Activated naive CD4-positive, alpha-beta T cell treated with anti-CD3 and anti-CD28 coated beads for 36 hours (primary cell): Measurements from ENCODE around the gene ST8SIA1. TPM values are rescaled to one million over a fixed set of nuclear protein-coding genes. Genes with fewer than 3 reads are reported as not detected.
A peak's percentile ranks its signal among the peaks of the same experiment; 100 is the strongest.

ENCODE experiments used
- CTCF ChIA-PET: fragments of 350-600 bp; sonication (Branson Sonifier 250); formaldehyde crosslinking; loops from one replicate; lab custom pipeline; 2021; ENCODE audit warnings: antibody characterized with exemption; lab: Charles Lee
- DNase-seq: peaks from one replicate; pipeline ENCODE4 v3.0.0-alpha.2; 2020
- H3K27ac Mint-ChIP-seq: one replicate; pipeline ENCODE4 v1.8.0; 2021; ENCODE audit warnings: mild to moderate bottlenecking, mixed read lengths
- H3K27me3 Mint-ChIP-seq: one replicate; pipeline ENCODE4 v1.8.0; 2021; ENCODE audit warnings: low read depth, mixed read lengths
- H3K36me3 Mint-ChIP-seq: one replicate; pipeline ENCODE4 v1.8.0; 2021; ENCODE audit warnings: low read depth, mixed read lengths
- H3K4me1 Mint-ChIP-seq: one replicate; pipeline ENCODE4 v1.8.0; 2021; ENCODE audit warnings: low read depth, mixed read lengths
- H3K4me3 Mint-ChIP-seq: one replicate; pipeline ENCODE4 v1.8.0; 2021; ENCODE audit warnings: mild to moderate bottlenecking, moderate library complexity, mixed read lengths
- H3K9me3 Mint-ChIP-seq: one replicate; pipeline ENCODE4 v1.8.0; 2021; ENCODE audit warnings: mixed read lengths
- intact Hi-C: fragments of 100-400 bp; cut with micrococcal nuclease; formaldehyde crosslinking; loops from one replicate; pipeline ENCODE4 v1.15.1; 2023
- total RNA-seq, 2 experiments: library from RNA; stranded (reverse); gene quantifications; one replicate each; pipeline ENCODE4 v1.2.3, GENCODE V29; 2021

The ST8SIA1 gene
- total RNA-seq, 2 experiments from 2014 or later, result 0.84 to 1.7 TPM

DNA sequence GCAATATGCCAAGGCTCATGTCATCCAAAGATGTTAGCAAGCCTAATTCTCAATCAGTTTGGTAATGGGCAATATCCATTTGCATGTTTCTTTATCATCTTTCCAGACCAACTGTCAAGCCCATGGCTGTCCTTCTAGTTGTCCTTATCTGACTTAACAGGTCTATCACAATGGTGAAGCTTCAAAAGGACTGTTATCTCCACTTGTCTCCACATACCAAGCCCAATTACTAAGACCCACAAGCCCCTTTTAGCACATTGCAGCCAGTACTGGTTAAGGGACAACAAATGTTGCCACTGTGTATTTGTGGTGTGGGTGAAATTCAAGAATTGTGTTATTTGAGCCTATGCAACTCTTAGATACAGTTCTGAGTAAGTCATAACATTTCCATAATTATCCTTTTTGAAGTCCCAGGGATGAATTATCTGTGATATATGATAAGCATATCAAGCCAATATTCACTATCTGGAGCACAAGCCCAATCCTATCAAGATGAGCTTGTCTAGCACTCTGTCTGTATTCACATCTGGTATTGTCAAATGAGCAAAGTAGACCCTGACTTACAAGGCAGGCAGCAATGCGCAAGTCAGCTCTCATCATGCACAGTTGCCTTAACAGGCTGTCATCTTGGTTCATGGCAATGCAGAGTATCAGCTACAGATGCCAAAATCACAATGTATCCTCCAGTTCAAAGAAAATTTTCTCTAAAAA is 19.3 kb upstream of the ST8SIA1 start:
- no peaks in the 10 kb centered on the region for H3K27me3 Mint-ChIP-seq

GRCh38 chr12:22350886-22351285 is 16.4 kb upstream of the ST8SIA1 start:
- CTCF ChIA-PET, result no interaction called here
- Mint-ChIP-seq H3K27me3 (no peaks in the 10 kb centered on the region), H3K4me1 (no peaks in the 10 kb centered on the region), H3K9me3 (peaks cover 4% of the 10 kb centered on the region), H3K4me3 (no peak overlapping the region), H3K36me3 (no peaks in the 10 kb centered on the region), H3K27ac (no peak overlapping the region)
- no peak for DNase-seq
- intact Hi-C loops, result no loop called here

More for the DNA sequence above, 19.3 kb upstream of the ST8SIA1 start:
- Mint-ChIP-seq H3K27ac (no peak overlapping the region), H3K4me1 (no peaks in the 10 kb centered on the region), H3K4me3 (no peak overlapping the region), H3K9me3 (no peaks in the 10 kb centered on the region), H3K36me3 (no peaks in the 10 kb centered on the region)
- intact Hi-C loops, result no loop called here
- CTCF ChIA-PET, result no interaction called here
- DNase-seq, result no peak

- H3K9me3 Mint-ChIP-seq, result peaks cover 4% of the 10 kb centered on the region
- no peaks in the 10 kb centered on the region for H3K36me3 Mint-ChIP-seq
- CTCF ChIA-PET, result interaction anchor here (1.1 kb wide), 1 partner anchor 13 kb away, joined by 3 read pairs; no protein-coding TSS in a partner anchor
- no peak for DNase-seq
- H3K27me3 Mint-ChIP-seq, result no peaks in the 10 kb centered on the region
- no peak overlapping the region for H3K27ac Mint-ChIP-seq
- H3K4me1 Mint-ChIP-seq, result no peaks in the 10 kb centered on the region
- no peak overlapping the region for H3K4me3 Mint-ChIP-seq
- intact Hi-C loops, result no loop called here
These were observed 13.7 kb upstream of the ST8SIA1 start for GRCh38 chr12:22348208-22348607.

DNA sequence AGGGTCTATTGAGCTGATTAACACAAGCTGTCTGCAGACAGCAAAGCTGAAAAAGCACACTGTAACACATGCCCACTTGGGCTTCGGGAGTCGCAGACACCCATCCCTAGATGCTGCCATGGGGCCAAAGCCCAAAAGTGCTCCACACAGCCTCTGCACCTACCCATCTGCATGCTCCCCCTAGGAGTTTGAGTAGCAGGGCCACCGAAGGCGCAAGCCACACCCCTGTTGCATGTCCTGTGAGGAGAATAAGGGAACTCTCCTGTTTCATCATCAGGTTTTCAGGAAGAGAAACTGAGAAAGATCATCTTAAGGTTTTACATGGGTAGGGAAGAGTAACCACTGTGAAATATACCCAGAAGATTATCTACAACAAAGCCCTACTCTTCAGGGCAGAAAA is 5.6 kb upstream of the ST8SIA1 start:
- DNase-seq, result no peak
- Mint-ChIP-seq H3K4me3 (no peak overlapping the region), H3K27ac (no peak overlapping the region), H3K27me3 (peaks cover 5% of the 10 kb centered on the region), H3K36me3 (no peaks in the 10 kb centered on the region), H3K4me1 (peaks cover 3% of the 10 kb centered on the region), H3K9me3 (peaks cover 7% of the 10 kb centered on the region)
- intact Hi-C loops, result no loop called here
- CTCF ChIA-PET, result no interaction called here

DNA sequence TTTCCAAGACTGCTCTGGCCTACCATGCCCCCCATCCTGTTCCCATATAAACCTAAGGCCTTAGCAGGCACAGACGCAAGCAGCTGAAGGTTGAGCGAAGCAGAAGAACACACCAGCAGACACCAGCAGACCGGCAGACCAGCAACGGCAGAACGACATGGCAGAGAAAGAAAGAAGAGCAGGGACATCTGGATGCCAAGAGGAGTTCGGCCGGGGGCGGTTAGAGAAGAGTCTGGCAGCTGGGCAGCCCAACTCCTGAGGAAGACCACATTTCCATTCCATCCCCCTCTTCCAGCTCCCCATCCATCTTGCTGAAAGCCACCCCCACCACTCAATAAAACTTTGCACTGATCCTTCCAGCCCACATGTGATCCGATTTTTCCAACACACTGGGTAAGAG is 5.2 kb upstream of the ST8SIA1 start:
- intact Hi-C loops, result loop anchor here (5.0 to 10.0 kb wide), 2 partner anchors 147 to 565 kb away; partner anchors contain the start of gene KCNJ8

GRCh38 chr12:22335794-22336166 is 1.3 kb upstream of the ST8SIA1 start:
- CTCF ChIA-PET, result interaction anchor here (0.6 to 3.2 kb wide), 19 partner anchors 12 to 328 kb away, joined by 3 to 23 read pairs (median 5); partner anchors contain the start of gene CMAS
- Mint-ChIP-seq H3K4me1 (peaks cover 14% of the 10 kb centered on the region), H3K27ac (no peak overlapping the region), H3K4me3 (peak overlapping the region; percentile 44), H3K9me3 (no peaks in the 10 kb centered on the region), H3K36me3 (no peaks in the 10 kb centered on the region), H3K27me3 (peaks cover 23% of the 10 kb centered on the region)
- intact Hi-C loops, result loop anchor here (1.0 to 10.0 kb wide), 11 partner anchors 47 to 639 kb away; partner anchors contain the start of gene KCNJ8
- no peak for DNase-seq

More for the DNA sequence above, 5.2 kb upstream of the ST8SIA1 start:
- Mint-ChIP-seq H3K27me3 (peaks cover 9% of the 10 kb centered on the region), H3K9me3 (peaks cover 7% of the 10 kb centered on the region), H3K4me3 (no peak overlapping the region), H3K4me1 (peaks cover 3% of the 10 kb centered on the region), H3K36me3 (no peaks in the 10 kb centered on the region), H3K27ac (no peak overlapping the region)
- CTCF ChIA-PET, result no interaction called here
- no peak for DNase-seq

DNA sequence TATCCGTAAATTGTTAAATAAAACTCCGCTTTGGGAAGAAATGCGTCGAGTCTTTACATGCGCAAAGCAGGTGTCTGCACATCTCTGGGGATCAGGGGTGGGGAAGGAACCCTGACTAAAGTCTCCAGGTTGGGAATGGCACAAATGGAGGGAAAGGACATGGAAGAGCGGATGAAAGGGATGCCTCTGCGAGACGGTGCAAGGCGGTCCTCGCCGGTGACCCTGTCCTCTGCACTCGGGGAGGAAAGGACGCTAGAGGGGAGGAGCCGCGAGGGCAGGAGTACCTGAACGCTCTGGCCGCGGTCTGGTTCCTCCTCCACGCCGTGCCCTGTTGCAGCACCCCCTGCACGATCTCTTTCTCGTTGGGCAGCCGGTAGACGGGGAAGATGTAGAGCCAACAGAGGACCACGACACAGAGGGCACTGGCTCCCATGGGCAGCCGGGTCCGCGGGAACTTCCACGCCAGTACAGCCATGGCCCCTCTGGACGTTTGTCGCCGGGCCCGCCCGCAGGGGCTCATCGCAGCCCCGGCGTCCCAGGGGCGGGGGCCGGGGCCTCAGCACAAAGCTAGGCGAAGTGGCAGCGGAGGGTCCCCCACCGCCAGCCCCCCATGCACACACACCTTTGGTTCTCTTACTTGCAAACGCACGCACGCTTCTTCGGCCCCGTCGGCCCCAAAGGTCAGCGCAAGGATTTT is 646 bp downstream of the ST8SIA1 start:
- peaks cover 23% of the 10 kb centered on the region for H3K27me3 Mint-ChIP-seq
- no peaks in the 10 kb centered on the region for H3K9me3 Mint-ChIP-seq
- peak; percentile 10 for DNase-seq
- H3K36me3 Mint-ChIP-seq, result no peaks in the 10 kb centered on the region
- no peak overlapping the region for H3K27ac Mint-ChIP-seq
- intact Hi-C loops, result loop anchor here (1.0 to 10.0 kb wide), 5 partner anchors 13 to 637 kb away; partner anchors contain the start of gene KCNJ8
- peak overlapping the region; percentile 87 for H3K4me3 Mint-ChIP-seq
- H3K4me1 Mint-ChIP-seq, result peaks cover 14% of the 10 kb centered on the region
- CTCF ChIA-PET, result interaction anchor here (0.6 to 3.2 kb wide), 3 partner anchors 58 to 232 kb away, joined by 3 to 23 read pairs (median 7); no protein-coding TSS in a partner anchor

DNA sequence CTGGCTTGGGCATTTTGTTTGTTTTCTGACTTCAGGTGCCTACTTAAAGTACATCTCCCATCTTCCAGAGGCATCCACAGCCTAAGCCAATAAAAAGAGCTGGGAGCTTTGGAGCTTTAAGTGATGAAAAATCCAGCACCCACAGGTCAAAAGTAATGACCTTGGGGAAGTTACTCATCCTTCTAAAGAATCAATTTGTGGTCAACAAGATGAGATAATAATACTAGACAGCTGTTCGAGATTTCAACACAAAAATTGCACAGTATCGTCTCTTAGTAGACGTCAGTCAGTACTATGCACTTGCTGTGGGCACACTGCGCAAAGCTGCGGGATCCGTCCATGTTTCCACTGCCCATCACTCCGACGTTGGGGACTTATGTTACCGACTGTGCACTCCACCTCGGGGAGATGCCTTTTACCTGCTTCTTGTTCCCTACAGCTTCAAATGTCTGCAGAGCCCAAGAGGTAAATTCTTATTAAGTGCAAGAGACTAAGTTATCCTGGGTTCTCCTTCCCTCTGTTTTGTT is 1.3 kb downstream of the ST8SIA1 start:
- Mint-ChIP-seq H3K27me3 (peaks cover 23% of the 10 kb centered on the region), H3K4me3 (peak overlapping the region; percentile 87), H3K4me1 (peaks cover 14% of the 10 kb centered on the region), H3K27ac (no peak overlapping the region), H3K36me3 (no peaks in the 10 kb centered on the region), H3K9me3 (no peaks in the 10 kb centered on the region)
- no peak for DNase-seq
- intact Hi-C loops, result loop anchor here (1.0 to 10.0 kb wide), 2 partner anchors 12 to 558 kb away; partner anchors contain the start of gene KCNJ8
- CTCF ChIA-PET, result interaction anchor here (1.1 to 3.2 kb wide), 2 partner anchors 109 to 231 kb away, joined by 3 to 23 read pairs; no protein-coding TSS in a partner anchor

DNA sequence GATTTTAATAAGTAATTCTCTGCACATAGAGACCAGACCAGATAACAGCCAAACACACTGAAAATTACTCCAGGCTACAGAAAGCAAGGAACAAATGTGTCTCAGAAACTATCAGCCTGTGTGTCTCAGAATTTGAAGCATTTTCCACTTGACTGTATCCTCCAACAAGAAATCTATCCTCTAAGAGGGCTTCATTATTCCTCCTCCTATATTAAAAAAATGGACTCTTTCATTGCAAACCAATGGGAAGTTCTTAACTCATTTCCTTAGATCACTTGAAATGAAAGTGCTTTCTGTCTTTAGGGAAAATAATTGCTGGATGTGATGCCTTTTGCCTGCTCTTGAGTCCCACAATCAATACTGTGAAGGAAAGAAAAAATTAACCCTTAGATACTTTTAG is 2.3 kb downstream of the ST8SIA1 start:
- H3K36me3 Mint-ChIP-seq, result no peaks in the 10 kb centered on the region
- peaks cover 23% of the 10 kb centered on the region for H3K27me3 Mint-ChIP-seq
- intact Hi-C loops, result loop anchor here (10.0 kb wide), 1 partner anchor 557 kb away; the partner anchor contains the start of gene KCNJ8
- H3K27ac Mint-ChIP-seq, result no peak overlapping the region
- H3K4me3 Mint-ChIP-seq, result no peak overlapping the region
- peaks cover 14% of the 10 kb centered on the region for H3K4me1 Mint-ChIP-seq
- no peaks in the 10 kb centered on the region for H3K9me3 Mint-ChIP-seq
- CTCF ChIA-PET, result no interaction called here
- no peak for DNase-seq

- Mint-ChIP-seq H3K9me3 (no peaks in the 10 kb centered on the region), H3K27me3 (peaks cover 13% of the 10 kb centered on the region), H3K4me1 (peaks cover 11% of the 10 kb centered on the region), H3K4me3 (no peak overlapping the region), H3K27ac (no peak overlapping the region), H3K36me3 (no peaks in the 10 kb centered on the region)
- CTCF ChIA-PET, result no interaction called here
- DNase-seq, result no peak
- intact Hi-C loops, result loop anchor here (10.0 kb wide), 1 partner anchor 555 kb away; the partner anchor contains the start of gene KCNJ8
These were observed 4.9 kb downstream of the ST8SIA1 start for GRCh38 chr12:22329621-22330020.

- intact Hi-C loops, result no loop called here
- Mint-ChIP-seq H3K27ac (no peak overlapping the region), H3K27me3 (no peaks in the 10 kb centered on the region), H3K9me3 (no peaks in the 10 kb centered on the region), H3K4me1 (peaks cover 13% of the 10 kb centered on the region), H3K4me3 (no peak overlapping the region), H3K36me3 (no peaks in the 10 kb centered on the region)
- DNase-seq, result no peak
- CTCF ChIA-PET, result no interaction called here
These were observed 9.3 kb downstream of the ST8SIA1 start for GRCh38 chr12:22325218-22325617.

GRCh38 chr12:22322091-22322490 is 12.4 kb downstream of the ST8SIA1 start:
- CTCF ChIA-PET, result interaction anchor here (1.1 to 2.8 kb wide), 2 partner anchors 13 to 241 kb away, joined by 3 to 9 read pairs; no protein-coding TSS in a partner anchor
- Mint-ChIP-seq H3K4me3 (no peak overlapping the region), H3K4me1 (peaks cover 13% of the 10 kb centered on the region), H3K27ac (no peak overlapping the region), H3K36me3 (no peaks in the 10 kb centered on the region), H3K27me3 (no peaks in the 10 kb centered on the region), H3K9me3 (no peaks in the 10 kb centered on the region)
- no peak for DNase-seq
- intact Hi-C loops, result no loop called here
